Activated naive CD8-positive, alpha-beta T cell (primary cell): ENCODE results near the gene XRRA1.

Experiments
- H3K27ac Mint-ChIP-seq: one replicate; pipeline ENCODE4 v1.8.0; 2021; ENCODE audit warnings: mixed read lengths
- H3K27me3 Mint-ChIP-seq: one replicate; pipeline ENCODE4 v1.8.0; 2021; ENCODE audit warnings: mixed read lengths
- H3K36me3 Mint-ChIP-seq: one replicate; pipeline ENCODE4 v1.8.0; 2021; ENCODE audit warnings: mixed read lengths
- H3K4me1 Mint-ChIP-seq: one replicate; pipeline ENCODE4 v1.8.0; 2021; ENCODE audit warnings: low read depth, mixed read lengths
- H3K4me3 Mint-ChIP-seq: one replicate; pipeline ENCODE4 v1.8.0; 2021; ENCODE audit warnings: mild to moderate bottlenecking, mixed read lengths
- H3K9me3 Mint-ChIP-seq: one replicate; pipeline ENCODE4 v1.8.0; 2021; ENCODE audit warnings: low read depth, mixed read lengths

The XRRA1 gene

DNA sequence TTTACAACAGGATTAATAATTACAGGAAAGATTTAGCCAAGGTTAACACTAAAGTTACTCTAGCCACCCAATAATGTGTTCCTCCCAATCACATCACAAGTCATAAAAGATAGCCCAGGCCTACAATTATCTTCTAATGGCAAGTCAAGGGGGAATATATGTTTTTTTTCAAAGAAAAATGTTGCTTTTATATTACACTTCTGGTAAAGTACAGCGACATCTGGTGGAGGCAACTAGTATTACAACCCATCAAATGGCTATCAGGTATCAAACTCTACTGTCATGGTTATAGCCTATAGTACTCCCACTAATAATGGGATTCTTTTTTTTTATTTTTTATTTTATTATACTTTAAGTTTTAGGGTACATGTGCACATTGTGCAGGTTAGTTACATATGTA, 71.8 kb downstream of the XRRA1 start:
- Mint-ChIP-seq H3K4me3 (no peak overlapping the region), H3K27me3 (no peaks in the 10 kb centered on the region), H3K36me3 (peaks cover 36% of the 10 kb centered on the region), H3K27ac (no peak overlapping the region), H3K9me3 (peaks cover 9% of the 10 kb centered on the region), H3K4me1 (no peaks in the 10 kb centered on the region)

DNA sequence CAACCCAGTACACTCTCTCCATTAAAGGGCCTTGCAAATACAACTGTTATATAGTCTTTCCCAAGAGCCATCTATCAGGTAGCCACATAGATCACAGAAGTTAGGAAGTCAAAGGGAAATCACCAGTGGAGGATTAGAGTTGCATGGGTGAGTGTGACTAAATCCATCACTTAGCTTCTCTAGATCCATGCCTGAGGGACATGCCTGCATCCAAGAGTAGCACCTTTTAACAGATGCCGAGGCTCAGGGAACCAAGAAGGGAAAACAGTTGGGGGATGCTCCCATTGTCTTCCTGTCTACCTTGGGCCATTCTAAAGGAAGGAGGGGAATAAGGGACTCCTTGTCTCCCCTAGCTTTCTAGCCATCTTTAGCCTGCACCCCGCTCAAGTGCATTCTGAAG, 77.9 kb downstream of the XRRA1 start:
- Mint-ChIP-seq H3K9me3 (peaks cover 25% of the 10 kb centered on the region), H3K36me3 (peaks cover 73% of the 10 kb centered on the region), H3K4me1 (no peaks in the 10 kb centered on the region), H3K4me3 (no peak overlapping the region), H3K27me3 (no peaks in the 10 kb centered on the region), H3K27ac (no peak overlapping the region)

DNA sequence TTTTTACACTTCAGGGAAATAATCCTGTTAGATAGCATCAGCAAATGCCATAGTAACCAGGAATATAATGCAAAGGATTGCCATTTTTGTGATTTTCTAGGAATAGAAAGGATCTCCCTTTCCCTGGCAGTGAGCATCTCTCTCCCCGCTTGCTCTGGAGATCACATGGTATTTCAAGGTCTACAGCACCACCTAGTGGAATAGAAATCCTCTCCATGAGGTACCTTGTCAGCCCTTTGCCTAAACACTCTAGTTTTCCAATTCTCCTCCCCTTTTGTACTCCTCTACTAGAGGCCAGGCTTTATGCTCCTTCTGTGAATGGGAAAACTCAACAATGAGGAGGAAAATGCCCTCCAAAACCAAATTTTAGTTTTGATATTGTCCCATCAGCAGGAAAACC, 78.4 kb downstream of the XRRA1 start:
- peaks cover 75% of the 10 kb centered on the region for H3K36me3 Mint-ChIP-seq
- no peaks in the 10 kb centered on the region for H3K27me3 Mint-ChIP-seq
- H3K4me3 Mint-ChIP-seq = no peak overlapping the region
- peaks cover 27% of the 10 kb centered on the region for H3K9me3 Mint-ChIP-seq
- no peak overlapping the region for H3K27ac Mint-ChIP-seq
- no peaks in the 10 kb centered on the region for H3K4me1 Mint-ChIP-seq

DNA sequence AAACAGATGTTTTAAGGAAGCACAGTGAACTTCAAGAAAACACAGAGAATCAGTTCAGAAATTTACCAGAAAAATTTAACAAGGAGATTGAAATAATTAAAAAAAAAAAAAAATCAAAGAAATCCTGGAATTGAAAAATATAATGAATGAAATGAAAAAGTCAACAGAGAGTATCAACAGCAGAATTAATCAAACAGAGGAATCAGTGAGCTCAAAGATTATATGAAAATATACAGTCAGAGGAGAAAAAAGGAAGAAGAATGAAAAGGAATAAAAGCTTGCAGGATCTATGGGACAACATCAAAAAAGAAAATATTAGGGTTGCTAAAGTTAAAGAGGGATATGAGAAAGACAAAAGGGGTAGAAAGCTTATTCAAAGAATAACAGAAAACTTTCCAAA, 82.3 kb downstream of the XRRA1 start:
- no peaks in the 10 kb centered on the region for H3K27me3 Mint-ChIP-seq
- H3K4me1 Mint-ChIP-seq = no peaks in the 10 kb centered on the region
- H3K27ac Mint-ChIP-seq = no peak overlapping the region
- H3K36me3 Mint-ChIP-seq = peaks cover 69% of the 10 kb centered on the region
- peaks cover 27% of the 10 kb centered on the region for H3K9me3 Mint-ChIP-seq
- H3K4me3 Mint-ChIP-seq = no peak overlapping the region

DNA sequence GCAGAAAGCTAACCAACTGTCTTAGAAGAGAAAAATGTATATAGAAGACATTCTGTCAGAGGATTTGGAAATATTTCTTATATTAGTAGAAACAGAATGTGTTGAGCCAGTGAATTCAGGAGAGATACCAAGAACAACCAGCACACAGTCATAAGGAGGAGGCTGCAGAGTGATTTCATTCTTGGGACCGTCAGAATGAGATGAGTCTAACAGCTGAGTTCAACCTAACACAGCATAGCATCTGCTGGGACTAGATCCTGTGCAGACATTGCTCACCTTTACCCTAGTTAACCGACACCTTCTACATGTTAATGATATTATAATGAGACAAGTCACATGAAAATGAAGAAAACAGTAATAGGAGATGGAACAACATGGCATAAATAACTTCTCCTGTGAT, 85.5 kb downstream of the XRRA1 start:
- H3K4me1 Mint-ChIP-seq = no peaks in the 10 kb centered on the region
- H3K9me3 Mint-ChIP-seq = peaks cover 12% of the 10 kb centered on the region
- peaks cover 66% of the 10 kb centered on the region for H3K36me3 Mint-ChIP-seq
- no peak overlapping the region for H3K27ac Mint-ChIP-seq
- H3K27me3 Mint-ChIP-seq = no peaks in the 10 kb centered on the region
- H3K4me3 Mint-ChIP-seq = no peak overlapping the region

DNA sequence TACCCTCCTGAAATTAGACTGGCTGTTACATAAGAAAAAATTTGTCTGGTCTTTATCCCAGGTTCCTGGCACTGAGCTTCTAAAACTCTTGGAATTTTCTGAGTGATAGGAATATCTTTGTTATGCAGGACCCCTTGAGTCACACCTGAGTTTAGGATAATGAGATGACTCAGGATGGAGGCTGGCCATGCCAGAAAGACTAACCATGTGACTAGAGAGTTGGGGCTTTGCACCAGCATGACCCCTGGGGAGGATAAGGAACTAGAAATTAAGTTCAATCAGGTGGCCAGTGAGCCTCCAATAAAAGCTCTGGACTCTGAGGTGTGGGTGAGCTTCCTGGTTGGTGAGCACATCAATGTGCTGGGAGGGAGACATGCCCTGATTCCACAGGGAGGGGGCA, 88.1 kb downstream of the XRRA1 start:
- H3K9me3 Mint-ChIP-seq = peaks cover under 1% of the 10 kb centered on the region
- H3K4me3 Mint-ChIP-seq = no peak overlapping the region
- H3K27ac Mint-ChIP-seq = no peak overlapping the region
- no peaks in the 10 kb centered on the region for H3K4me1 Mint-ChIP-seq
- H3K27me3 Mint-ChIP-seq = no peaks in the 10 kb centered on the region
- peaks cover 53% of the 10 kb centered on the region for H3K36me3 Mint-ChIP-seq

DNA sequence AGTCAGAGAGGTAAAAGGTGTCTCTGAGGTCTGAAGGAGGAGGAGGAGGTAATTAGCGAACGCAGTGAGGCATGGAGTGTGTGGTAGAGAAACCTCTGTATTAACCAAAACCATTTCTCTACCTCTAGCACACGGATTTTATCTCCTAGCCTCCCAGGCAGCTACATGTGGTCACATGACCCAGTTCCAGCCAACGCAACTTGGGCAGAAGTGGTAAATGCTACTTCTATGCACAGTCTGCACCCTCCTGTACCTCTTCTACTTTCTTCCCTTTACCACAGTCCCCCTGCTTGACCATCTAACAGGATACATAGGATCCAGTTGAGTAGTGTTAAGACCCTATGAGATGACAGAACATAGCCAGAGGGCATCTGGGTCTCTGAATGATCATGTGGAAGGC, 95.7 kb downstream of the XRRA1 start:
- Mint-ChIP-seq H3K36me3 (peaks cover 36% of the 10 kb centered on the region), H3K27ac (no peak overlapping the region), H3K4me3 (no peak overlapping the region), H3K27me3 (no peaks in the 10 kb centered on the region), H3K4me1 (no peaks in the 10 kb centered on the region), H3K9me3 (no peaks in the 10 kb centered on the region)

DNA sequence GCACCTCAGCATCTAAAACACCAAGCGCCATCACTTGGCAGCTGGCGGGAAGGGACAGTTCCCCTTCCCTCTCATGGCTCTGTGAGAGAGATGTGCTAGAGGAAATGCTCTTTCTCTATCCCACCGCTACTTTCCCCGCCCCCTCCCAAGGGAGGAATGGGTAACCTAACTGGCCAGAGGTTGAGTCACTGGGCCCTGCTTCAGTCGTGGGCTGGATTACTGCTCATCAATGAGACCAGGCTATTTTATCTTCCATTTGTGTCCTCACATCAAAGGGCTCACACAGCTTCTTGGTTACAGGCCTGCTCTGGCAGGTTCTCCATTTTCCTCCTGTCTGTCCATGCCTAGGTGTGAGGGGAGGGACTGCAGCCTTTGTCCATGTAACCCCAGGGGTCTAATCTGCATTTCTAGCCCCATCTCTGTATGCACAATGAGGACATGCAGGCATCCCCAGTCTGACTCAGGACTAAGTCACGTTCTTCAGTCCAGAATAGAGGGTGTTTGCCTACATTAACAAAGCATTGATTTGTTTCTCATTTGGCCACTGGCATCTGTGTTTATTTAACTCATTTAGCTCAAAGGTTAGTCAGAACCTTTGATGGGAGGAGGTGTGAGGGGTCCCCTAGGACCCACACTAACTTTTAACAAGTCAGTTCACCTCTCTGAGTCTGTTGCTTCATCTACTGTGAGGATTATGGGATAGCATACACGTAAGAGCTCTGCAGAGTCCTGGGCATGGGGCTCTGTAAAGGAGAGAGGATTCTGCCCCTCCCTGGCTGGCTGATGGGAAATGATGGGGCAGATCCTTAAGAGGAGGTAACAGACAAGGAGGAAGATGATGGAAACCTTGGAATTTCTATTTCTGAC, 99.1 kb downstream of the XRRA1 start:
- no peak overlapping the region for H3K4me3 Mint-ChIP-seq
- no peaks in the 10 kb centered on the region for H3K27me3 Mint-ChIP-seq
- H3K27ac Mint-ChIP-seq = no peak overlapping the region
- H3K4me1 Mint-ChIP-seq = peaks cover 13% of the 10 kb centered on the region
- H3K9me3 Mint-ChIP-seq = no peaks in the 10 kb centered on the region
- peaks cover 36% of the 10 kb centered on the region for H3K36me3 Mint-ChIP-seq

DNA sequence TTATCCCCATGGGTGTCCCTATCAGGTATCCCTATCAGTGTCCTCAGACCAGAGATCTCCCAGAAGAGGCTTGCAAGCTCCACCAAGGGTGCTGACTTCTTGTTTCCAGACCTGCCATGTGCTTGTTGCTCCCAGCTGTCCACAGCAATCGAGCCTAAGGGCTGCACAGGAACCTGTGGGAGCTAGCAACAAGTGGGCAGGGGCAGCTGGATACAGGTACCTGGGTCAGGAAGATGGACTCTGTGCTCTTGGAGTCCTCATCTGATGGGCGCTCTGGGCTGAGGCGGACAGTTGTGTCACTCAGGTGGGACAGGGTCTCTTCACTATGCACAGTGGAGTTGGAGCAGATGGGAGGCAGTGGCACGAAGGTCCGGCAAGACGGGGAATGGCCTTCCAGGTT, 101.0 kb downstream of the XRRA1 start:
- Mint-ChIP-seq H3K4me1 (peaks cover 13% of the 10 kb centered on the region), H3K4me3 (no peak overlapping the region)

DNA sequence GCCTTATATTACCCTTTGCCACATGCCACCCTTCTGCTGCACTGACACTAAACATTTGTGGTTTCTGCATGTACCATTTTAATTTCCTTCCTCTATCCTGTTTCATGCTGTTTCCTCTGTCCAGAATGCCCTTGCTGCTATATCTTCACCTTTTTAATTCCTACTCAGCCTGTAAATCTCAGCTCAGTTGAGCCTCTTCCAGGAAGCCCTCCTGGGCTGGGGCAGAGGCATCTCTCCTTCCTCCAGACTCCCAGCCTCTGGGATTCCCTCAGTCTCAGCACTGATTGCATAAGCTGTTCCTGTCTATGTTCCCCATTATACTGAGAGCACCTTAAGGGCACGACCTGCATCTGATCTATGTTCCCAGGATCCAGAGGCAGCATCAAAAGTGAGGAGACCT, 101.5 kb downstream of the XRRA1 start:
- Mint-ChIP-seq H3K27ac (no peak overlapping the region), H3K9me3 (no peaks in the 10 kb centered on the region), H3K27me3 (no peaks in the 10 kb centered on the region), H3K4me3 (no peak overlapping the region), H3K4me1 (peaks cover 13% of the 10 kb centered on the region), H3K36me3 (peaks cover 28% of the 10 kb centered on the region)

More for the DNA sequence above, 101.0 kb downstream of the XRRA1 start:
- Mint-ChIP-seq H3K27me3 (no peaks in the 10 kb centered on the region), H3K27ac (no peak overlapping the region), H3K36me3 (peaks cover 32% of the 10 kb centered on the region), H3K9me3 (no peaks in the 10 kb centered on the region)

DNA sequence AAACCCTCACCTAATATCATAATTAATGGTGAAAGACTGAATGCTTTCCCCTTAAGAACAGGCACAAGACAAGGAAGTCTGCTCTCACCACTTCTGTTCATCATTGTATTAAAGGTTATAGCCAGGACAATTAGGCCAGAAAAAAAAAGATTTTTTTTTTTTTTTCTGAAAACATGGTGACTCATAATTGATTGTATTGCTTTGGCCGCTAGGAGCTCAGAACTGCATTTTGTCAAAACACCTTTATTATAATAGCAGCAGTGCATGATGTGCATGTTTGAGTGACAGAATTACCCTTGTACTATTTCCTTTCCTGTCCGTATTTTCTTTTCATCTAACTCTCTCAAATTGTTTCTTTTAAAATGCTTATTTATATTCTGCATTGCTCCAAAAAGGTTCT, 102.1 kb downstream of the XRRA1 start:
- no peaks in the 10 kb centered on the region for H3K27me3 Mint-ChIP-seq
- no peak overlapping the region for H3K27ac Mint-ChIP-seq
- peaks cover 13% of the 10 kb centered on the region for H3K4me1 Mint-ChIP-seq

DNA sequence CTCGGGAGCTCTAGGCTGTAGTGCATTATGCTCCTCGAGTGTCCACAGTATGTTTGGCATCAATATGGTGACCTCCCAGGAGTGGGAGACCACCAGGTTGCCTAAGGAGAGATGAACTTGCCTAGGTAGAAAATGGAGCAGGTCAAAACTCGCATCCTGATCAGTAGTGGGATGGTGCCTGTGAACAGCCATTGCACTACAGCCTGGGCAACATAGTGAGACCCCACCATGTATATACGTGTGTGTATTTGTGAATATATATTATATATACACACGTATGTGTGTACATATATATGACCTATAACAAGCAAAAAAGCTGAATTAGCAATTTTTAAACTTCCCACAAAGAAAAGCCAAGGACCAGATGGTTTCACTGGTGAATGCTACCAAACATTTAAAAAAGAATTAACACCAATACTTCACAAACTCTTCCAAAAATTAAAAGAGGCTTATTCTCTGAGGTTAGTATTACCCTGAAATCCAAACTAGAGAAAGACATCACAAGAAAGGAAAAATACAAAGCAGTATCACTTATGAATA, 102.8 kb downstream of the XRRA1 start:
- no peaks in the 10 kb centered on the region for H3K9me3 Mint-ChIP-seq
- H3K27ac Mint-ChIP-seq = no peak overlapping the region
- peaks cover 21% of the 10 kb centered on the region for H3K36me3 Mint-ChIP-seq
- H3K27me3 Mint-ChIP-seq = no peaks in the 10 kb centered on the region
- H3K4me1 Mint-ChIP-seq = peaks cover 13% of the 10 kb centered on the region
- no peak overlapping the region for H3K4me3 Mint-ChIP-seq

More for the DNA sequence above, 102.1 kb downstream of the XRRA1 start:
- Mint-ChIP-seq H3K36me3 (peaks cover 22% of the 10 kb centered on the region), H3K4me3 (no peak overlapping the region), H3K9me3 (no peaks in the 10 kb centered on the region)

DNA sequence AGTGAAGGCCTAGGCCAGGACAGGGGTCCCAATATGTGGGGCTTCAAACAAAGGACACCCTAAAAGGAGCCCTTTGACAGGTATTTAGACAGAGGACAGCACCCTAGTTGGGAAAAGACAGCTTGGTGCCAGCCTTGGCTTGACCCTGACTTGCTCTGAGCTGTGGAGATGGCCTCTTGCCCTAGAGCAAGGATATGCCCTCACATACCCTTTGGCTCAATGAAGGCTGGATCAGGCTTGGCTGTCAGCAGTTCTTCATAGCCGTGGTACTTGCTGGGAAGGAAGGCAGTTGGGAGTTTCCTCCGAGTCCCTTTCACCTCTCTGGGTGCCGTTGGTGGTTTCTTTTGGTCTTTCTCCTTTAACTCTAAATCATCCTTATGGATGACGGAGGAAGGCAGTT, 104.0 kb downstream of the XRRA1 start:
- Mint-ChIP-seq H3K9me3 (no peaks in the 10 kb centered on the region), H3K27ac (no peak overlapping the region), H3K4me3 (no peak overlapping the region), H3K36me3 (peaks cover 19% of the 10 kb centered on the region), H3K4me1 (peaks cover 13% of the 10 kb centered on the region), H3K27me3 (no peaks in the 10 kb centered on the region)

DNA sequence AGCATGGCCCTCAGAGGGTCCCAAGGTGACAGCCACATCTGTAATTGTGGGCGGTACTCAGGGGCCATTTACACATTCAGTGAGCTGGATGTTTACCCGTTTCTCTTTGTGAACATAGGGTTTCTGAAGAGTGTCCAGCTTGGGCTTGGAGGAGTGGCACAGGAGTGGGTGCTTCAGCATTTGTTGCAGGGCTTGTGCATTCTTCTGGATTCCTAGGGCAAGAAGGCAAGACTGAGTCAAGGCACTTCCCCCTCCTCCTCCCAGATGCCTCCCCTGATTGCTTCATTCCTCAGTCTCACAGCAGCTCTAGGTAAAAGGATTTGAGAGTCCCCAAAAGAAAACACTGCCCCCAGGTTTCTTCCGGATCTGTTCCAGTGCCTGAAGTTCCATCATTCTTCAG, 104.8 kb downstream of the XRRA1 start:
- Mint-ChIP-seq H3K27ac (no peak overlapping the region), H3K4me1 (peaks cover 13% of the 10 kb centered on the region), H3K36me3 (peaks cover 18% of the 10 kb centered on the region), H3K9me3 (no peaks in the 10 kb centered on the region), H3K4me3 (no peak overlapping the region), H3K27me3 (no peaks in the 10 kb centered on the region)

DNA sequence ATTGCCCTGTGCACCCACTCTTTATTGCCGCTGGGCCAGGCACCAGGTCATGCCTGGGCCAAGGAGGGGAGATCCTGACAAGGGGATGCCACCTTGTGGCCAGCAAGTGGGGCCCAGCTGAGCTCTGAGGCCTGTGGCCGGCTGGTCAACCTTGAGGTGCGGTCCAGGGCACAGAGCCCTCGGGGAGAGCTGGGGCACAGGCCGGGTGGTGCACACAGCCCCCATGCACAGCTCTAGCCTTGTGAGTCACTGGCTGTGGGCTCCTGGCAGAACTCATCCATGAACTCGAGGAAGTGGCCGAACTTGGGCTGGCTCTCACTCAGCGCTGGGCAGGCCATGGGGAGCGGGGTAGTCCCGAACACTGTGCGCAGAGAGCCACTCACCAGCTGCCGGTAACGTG, 105.9 kb downstream of the XRRA1 start:
- Mint-ChIP-seq H3K9me3 (no peaks in the 10 kb centered on the region), H3K27me3 (no peaks in the 10 kb centered on the region), H3K4me3 (no peak overlapping the region), H3K36me3 (peaks cover 18% of the 10 kb centered on the region), H3K27ac (no peak overlapping the region), H3K4me1 (peaks cover 13% of the 10 kb centered on the region)

DNA sequence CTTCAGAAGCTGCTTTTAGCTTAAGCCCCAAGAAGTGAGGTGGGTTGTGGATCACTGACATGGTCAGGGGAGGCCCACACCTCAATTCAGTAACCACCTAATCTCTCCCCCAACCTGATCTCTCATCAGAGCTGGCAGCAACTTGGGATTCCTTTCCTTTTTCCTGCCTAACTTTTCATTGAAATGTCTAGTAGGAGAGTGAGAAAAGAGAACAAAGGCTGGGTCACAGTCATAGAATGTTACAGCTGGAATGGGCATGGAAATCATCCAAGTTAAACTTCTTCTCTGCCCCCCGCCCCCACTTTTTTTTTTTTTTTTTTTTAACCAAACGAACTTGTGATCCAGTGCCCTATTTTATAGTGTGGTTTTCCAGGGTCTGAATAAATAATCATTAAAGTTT, 108.4 kb downstream of the XRRA1 start:
- H3K27me3 Mint-ChIP-seq = no peaks in the 10 kb centered on the region
- no peak overlapping the region for H3K27ac Mint-ChIP-seq
- H3K4me3 Mint-ChIP-seq = no peak overlapping the region
- peaks cover 17% of the 10 kb centered on the region for H3K36me3 Mint-ChIP-seq
- H3K4me1 Mint-ChIP-seq = no peaks in the 10 kb centered on the region
- H3K9me3 Mint-ChIP-seq = no peaks in the 10 kb centered on the region
